Common myeloid progenitor, CD34-positive (primary cell): ENCODE results near the gene PBX4.

Source experiments
- CTCF ChIA-PET: fragments of 350-600 bp; sonication (Branson Sonifier 250); formaldehyde crosslinking; loops from one replicate; lab custom pipeline; 2021; ENCODE audit warnings: antibody characterized with exemption; lab: Charles Lee
- POLR2A ChIA-PET: fragments of 350-600 bp; sonication (Branson Sonifier 250); formaldehyde crosslinking; loops from one replicate; lab custom pipeline; 2021; ENCODE audit warnings: antibody characterized with exemption; lab: Charles Lee
- DNase-seq, 3 donors: peaks; one replicate each; pipeline versions ENCODE4 v3.0.0 to v3.0.0-alpha.2; 2013
- H3K27ac ChIP-seq, 2 experiments: 1 replicate in 1 of 2; 2 replicates in 1 of 2; pipeline ENCODE4 v1.7.0; 2013; ENCODE audit warnings: inconsistent platforms in 2 of 2, low read length in 2 of 2, mild to moderate bottlenecking in 2 of 2, low read depth in 1 of 2, moderate library complexity in 1 of 2; ENCODE audit not compliant: severe bottlenecking in 2 of 2, insufficient read depth in 1 of 2, poor library complexity in 1 of 2
- H3K27me3 ChIP-seq, 5 experiments: replicated peaks in 2 of 5; 1 replicate in 3 of 5; 2 replicates in 2 of 5; pipeline versions ENCODE4 v1.6.1 to v1.7.0; 2013; ENCODE audit warnings: low read length in 4 of 5, mild to moderate bottlenecking in 2 of 5, moderate library complexity in 2 of 5, inconsistent platforms in 1 of 5; ENCODE audit not compliant: insufficient read depth in 5 of 5, control insufficient read depth in 4 of 5
- H3K36me3 ChIP-seq, 4 experiments: 1 replicate in 2 of 4; 2 replicates in 2 of 4; pipeline versions ENCODE4 v1.6.1 to v1.7.0; 2013; ENCODE audit warnings: low read length in 3 of 4, control low read depth in 1 of 4, mild to moderate bottlenecking in 1 of 4; ENCODE audit not compliant: control insufficient read depth in 4 of 4, insufficient read depth in 4 of 4
- H3K4me1 ChIP-seq, 4 experiments: 1 replicate in 3 of 4; 2 replicates in 1 of 4; pipeline versions ENCODE4 v1.6.1 to v1.7.1; 2013; ENCODE audit warnings: low read length in 3 of 4, mild to moderate bottlenecking in 3 of 4, control low read depth in 1 of 4, inconsistent platforms in 1 of 4, moderate library complexity in 1 of 4; ENCODE audit not compliant: control insufficient read depth in 4 of 4, insufficient read depth in 4 of 4; ENCODE audit errors: control extremely low read depth in 1 of 4
- H3K4me3 ChIP-seq, 7 experiments: 1 replicate in 4 of 7; 2 replicates in 3 of 7; pipeline versions ENCODE4 v1.5.1 to v1.7.0; 2013; ENCODE audit warnings: mild to moderate bottlenecking in 7 of 7, low read length in 6 of 7, moderate library complexity in 6 of 7, inconsistent platforms in 2 of 7, low read depth in 2 of 7, control low read depth in 1 of 7; ENCODE audit not compliant: insufficient read depth in 4 of 7, control insufficient read depth in 1 of 7; ENCODE audit errors: extremely low read depth in 1 of 7
- H3K9me3 ChIP-seq, 5 experiments: 1 replicate in 4 of 5; 2 replicates in 1 of 5; pipeline versions ENCODE4 v1.6.1 to v1.7.1; 2013; ENCODE audit warnings: low read length in 4 of 5, mild to moderate bottlenecking in 2 of 5, inconsistent platforms in 1 of 5, low read depth in 1 of 5, moderate library complexity in 1 of 5; ENCODE audit not compliant: control insufficient read depth in 4 of 5, insufficient read depth in 2 of 5; ENCODE audit errors: control extremely low read depth in 1 of 5
- WGBS: methylation state at CpG from one replicate; pipeline ENCODE4 v1.1.5; 2013; ENCODE audit not compliant: insufficient coverage; 5-methylcytosine and 5-hydroxymethylcytosine counted together

PBX4 gene

GRCh38 chr19:19579533-19580361, 38.7 kb downstream of the PBX4 start:
- no peaks in the 10 kb centered on the region for H3K9me3 ChIP-seq
- 98% methylated on average over 16 of the region's 25 CpGs for WGBS
- no peaks in the 10 kb centered on the region for H3K27me3 ChIP-seq
- ChIA-PET POLR2A (no interaction called here), CTCF (interaction anchor here (0.6 to 0.9 kb wide), 2 partner anchors 26 to 36 kb away, joined by 3 read pairs; no protein-coding TSS in a partner anchor)
- no peak overlapping the region for H3K4me3 ChIP-seq
- no peaks in the 10 kb centered on the region for H3K4me1 ChIP-seq
- H3K36me3 ChIP-seq = no peaks in the 10 kb centered on the region
- no peak overlapping the region for H3K27ac ChIP-seq
- no peak for DNase-seq

- no peak overlapping the region for H3K4me3 ChIP-seq
- POLR2A ChIA-PET = no interaction called here
- H3K4me1 ChIP-seq = no peaks in the 10 kb centered on the region
- H3K9me3 ChIP-seq = no peaks in the 10 kb centered on the region
- no peak overlapping the region for H3K27ac ChIP-seq
- no peak for DNase-seq
- 98% methylated on average over 6 of the region's 6 CpGs for WGBS
- CTCF ChIA-PET = interaction anchor here (0.6 kb wide), 2 partner anchors 55 to 74 kb away, joined by 3 read pairs; no protein-coding TSS in a partner anchor
- H3K36me3 ChIP-seq = no peaks in the 10 kb centered on the region
- no peaks in the 10 kb centered on the region for H3K27me3 ChIP-seq
Measured at GRCh38 chr19:19578252-19578651, 40.2 kb downstream of the PBX4 start.

GRCh38 chr19:19575411-19575810, 43.1 kb downstream of the PBX4 start:
- ChIA-PET CTCF (no interaction called here), POLR2A (no interaction called here)
- no peaks in the 10 kb centered on the region for H3K9me3 ChIP-seq
- no peaks in the 10 kb centered on the region for H3K4me1 ChIP-seq
- H3K27ac ChIP-seq = no peak overlapping the region
- 94% methylated on average over 6 of the region's 6 CpGs for WGBS
- H3K4me3 ChIP-seq = no peak overlapping the region
- no peaks in the 10 kb centered on the region for H3K27me3 ChIP-seq
- DNase-seq = no peak
- H3K36me3 ChIP-seq = no peaks in the 10 kb centered on the region

GRCh38 chr19:19571071-19571786, 47.3 kb downstream of the PBX4 start:
- Histone ChIP-seq H3K36me3 (peaks cover 0 to 2% (median 0%) of the 10 kb centered on the region in 4 experiments), H3K4me3 (no peak overlapping the region), H3K4me1 (no peaks in the 10 kb centered on the region), H3K27ac (no peak overlapping the region), H3K9me3 (no peaks in the 10 kb centered on the region), H3K27me3 (no peaks in the 10 kb centered on the region)
- ChIA-PET CTCF (no interaction called here), POLR2A (no interaction called here)
- no peak for DNase-seq
- WGBS = 93% methylated on average over 11 of the region's 11 CpGs

GRCh38 chr19:19570571-19570970, 47.9 kb downstream of the PBX4 start:
- POLR2A ChIA-PET = no interaction called here
- no peak for DNase-seq

DNA sequence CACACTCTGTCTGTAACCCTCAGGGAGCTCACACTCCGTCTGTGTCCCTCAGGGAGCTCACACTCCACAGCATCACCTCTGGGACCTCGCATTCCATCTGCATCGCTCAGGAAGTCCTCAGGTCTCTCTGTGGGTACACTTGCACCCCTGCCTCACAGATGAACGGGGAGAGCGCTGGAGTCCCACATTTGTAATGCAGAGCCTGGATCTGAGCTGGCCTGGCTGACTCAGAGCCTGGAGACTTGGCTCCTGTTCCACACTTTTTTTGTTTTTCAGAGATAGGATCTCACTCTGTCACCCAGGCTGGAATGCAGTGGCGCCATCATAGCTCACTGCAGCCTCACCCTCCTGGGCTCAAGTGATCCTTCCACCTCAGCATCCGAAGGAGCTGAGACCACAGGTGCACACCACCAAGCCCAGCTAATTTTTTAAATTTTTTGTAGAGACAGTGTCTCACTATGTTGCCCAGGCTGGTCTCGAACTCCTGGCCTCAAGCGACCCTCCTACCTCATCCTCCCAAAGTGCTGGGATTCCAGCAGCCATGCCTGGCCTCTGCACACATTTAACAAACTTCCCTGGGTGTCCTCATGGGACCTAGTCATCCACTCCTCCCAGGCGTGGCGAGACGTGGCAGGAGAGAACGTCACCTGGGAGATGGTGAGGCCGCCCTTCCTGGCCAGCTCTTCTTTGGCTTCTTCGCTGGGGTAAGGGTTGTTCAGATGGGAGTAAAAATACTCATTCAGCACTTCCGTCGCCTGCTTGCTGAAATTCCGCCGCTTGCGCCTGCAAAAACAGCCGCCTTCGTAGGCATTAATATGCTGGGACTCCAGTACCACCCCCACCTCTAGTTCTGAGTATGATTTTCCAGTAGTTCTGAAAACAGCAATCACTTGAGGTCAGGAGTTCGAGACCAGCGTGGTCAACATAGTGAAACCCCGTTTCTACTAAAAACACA, 49.4 kb downstream of the PBX4 start:
- H3K4me1 ChIP-seq = no peaks in the 10 kb centered on the region
- POLR2A ChIA-PET = no interaction called here
- H3K27me3 ChIP-seq = no peaks in the 10 kb centered on the region
- no peak for DNase-seq
- H3K9me3 ChIP-seq = no peaks in the 10 kb centered on the region
- no peak overlapping the region for H3K4me3 ChIP-seq
- CTCF ChIA-PET = interaction anchor here (0.6 to 1.3 kb wide), 2 partner anchors 12 to 39 kb away, joined by 3 read pairs; no protein-coding TSS in a partner anchor
- H3K36me3 ChIP-seq = peaks cover 0 to 2% (median 0%) of the 10 kb centered on the region in 4 experiments
- WGBS = 98% methylated on average over 24 of the region's 25 CpGs
- no peak overlapping the region for H3K27ac ChIP-seq

More at GRCh38 chr19:19570571-19570970, 47.9 kb downstream of the PBX4 start:
- CTCF ChIA-PET = no interaction called here
- Histone ChIP-seq H3K4me3 (no peak overlapping the region), H3K27me3 (no peaks in the 10 kb centered on the region), H3K36me3 (peaks cover 0 to 2% (median 0%) of the 10 kb centered on the region in 4 experiments), H3K4me1 (no peaks in the 10 kb centered on the region), H3K27ac (no peak overlapping the region), H3K9me3 (no peaks in the 10 kb centered on the region)
- WGBS = 96% methylated on average over 10 of the region's 10 CpGs
